ENCODE data around the gene WSB2.

GRCh38 chr12:118011377-118011776, 49.6 kb downstream of the WSB2 start:
- TF ChIP-seq CTCF (optimal IDR thresholded peaks at IDR 0.05 in 1 of 3, IDR thresholded peaks at IDR 0.05 in 1 of 3, conservative IDR thresholded peaks at IDR 0.05 in 1 of 3; ENCODE audit: extremely low read depth in 1 of 3, insufficient read depth in 2 of 3, low read length in 3 of 3) (no peak), EZH2 (IDR thresholded peaks at IDR 0.05; ENCODE audit: low read length) (no peak)
